ENCODE measurements around the gene ERC2.

ERC2 gene

GRCh38 chr3:56180433-56180832, 287.8 kb downstream of the ERC2 start:
- H3K27ac ChIP-seq (ENCODE audit: low read depth, low read length, severe bottlenecking): no peak overlapping the region
- no peaks in the 10 kb centered on the region for H3K4me1 ChIP-seq (ENCODE audit: control insufficient read depth, insufficient read depth, low read length, poor library complexity, severe bottlenecking)
- H3K9me3 ChIP-seq (ENCODE audit: control insufficient read depth, low read length): no peaks in the 10 kb centered on the region
- WGBS, 2 experiments (ENCODE audit: insufficient coverage in 2 of 2): 100% methylated on average over 1 of the region's 2 CpGs
- H3K36me3 ChIP-seq (ENCODE audit: control insufficient read depth, insufficient read depth, low read length): no peaks in the 10 kb centered on the region
- no peak overlapping the region for H3K4me3 ChIP-seq (ENCODE audit: extremely low read depth, insufficient read depth, low read length, poor library complexity, severe bottlenecking)

- WGBS, 2 experiments (ENCODE audit: insufficient coverage in 2 of 2): 94 to 100% methylated on average over 4 to 7 of the region's 7 CpGs
- Histone ChIP-seq H3K4me1 (ENCODE audit: control insufficient read depth, insufficient read depth, low read length, poor library complexity, severe bottlenecking) (no peaks in the 10 kb centered on the region), H3K9me3 (ENCODE audit: control insufficient read depth, low read length) (no peaks in the 10 kb centered on the region), H3K27ac (ENCODE audit: low read depth, low read length, severe bottlenecking) (no peak overlapping the region), H3K36me3 (ENCODE audit: control insufficient read depth, insufficient read depth, low read length) (no peaks in the 10 kb centered on the region), H3K4me3 (ENCODE audit: extremely low read depth, insufficient read depth, low read length, poor library complexity, severe bottlenecking) (no peak overlapping the region)
Observed at GRCh38 chr3:56173601-56174000, 294.7 kb downstream of the ERC2 start.

GRCh38 chr3:56164436-56164835, 303.8 kb downstream of the ERC2 start:
- Histone ChIP-seq H3K9me3 (ENCODE audit: control insufficient read depth, low read length) (peaks cover 13% of the 10 kb centered on the region), H3K27ac (ENCODE audit: low read depth, low read length, severe bottlenecking) (no peak overlapping the region), H3K4me1 (ENCODE audit: control insufficient read depth, insufficient read depth, low read length, poor library complexity, severe bottlenecking) (no peaks in the 10 kb centered on the region), H3K36me3 (ENCODE audit: control insufficient read depth, insufficient read depth, low read length) (no peaks in the 10 kb centered on the region), H3K4me3 (ENCODE audit: extremely low read depth, insufficient read depth, low read length, poor library complexity, severe bottlenecking) (no peak overlapping the region)
- 100% methylated on average over 2 of the region's 3 CpGs for WGBS, 2 experiments (ENCODE audit: insufficient coverage in 2 of 2)

- H3K9me3 ChIP-seq (ENCODE audit: control insufficient read depth, low read length): peaks cover 13% of the 10 kb centered on the region
- H3K4me1 ChIP-seq (ENCODE audit: control insufficient read depth, insufficient read depth, low read length, poor library complexity, severe bottlenecking): no peaks in the 10 kb centered on the region
- H3K36me3 ChIP-seq (ENCODE audit: control insufficient read depth, insufficient read depth, low read length): no peaks in the 10 kb centered on the region
- H3K27ac ChIP-seq (ENCODE audit: low read depth, low read length, severe bottlenecking): no peak overlapping the region
- 78 to 86% methylated on average over 2 to 3 of the region's 3 CpGs for WGBS, 2 experiments (ENCODE audit: insufficient coverage in 2 of 2)
- H3K4me3 ChIP-seq (ENCODE audit: extremely low read depth, insufficient read depth, low read length, poor library complexity, severe bottlenecking): no peak overlapping the region
Observed at GRCh38 chr3:56157693-56158362, 310.4 kb downstream of the ERC2 start.

GRCh38 chr3:56154297-56154696, 314.0 kb downstream of the ERC2 start:
- WGBS, 2 experiments (ENCODE audit: insufficient coverage in 2 of 2): no CpG with 5 or more reads among the region's 1 CpG
- H3K4me1 ChIP-seq (ENCODE audit: control insufficient read depth, insufficient read depth, low read length, poor library complexity, severe bottlenecking): no peaks in the 10 kb centered on the region
- no peak overlapping the region for H3K4me3 ChIP-seq (ENCODE audit: extremely low read depth, insufficient read depth, low read length, poor library complexity, severe bottlenecking)
- no peaks in the 10 kb centered on the region for H3K9me3 ChIP-seq (ENCODE audit: control insufficient read depth, low read length)
- no peaks in the 10 kb centered on the region for H3K36me3 ChIP-seq (ENCODE audit: control insufficient read depth, insufficient read depth, low read length)
- no peak overlapping the region for H3K27ac ChIP-seq (ENCODE audit: low read depth, low read length, severe bottlenecking)

- no peak overlapping the region for H3K27ac ChIP-seq (ENCODE audit: low read depth, low read length, severe bottlenecking)
- H3K4me1 ChIP-seq (ENCODE audit: control insufficient read depth, insufficient read depth, low read length, poor library complexity, severe bottlenecking): no peaks in the 10 kb centered on the region
- H3K4me3 ChIP-seq (ENCODE audit: extremely low read depth, insufficient read depth, low read length, poor library complexity, severe bottlenecking): no peak overlapping the region
- WGBS, 2 experiments (ENCODE audit: insufficient coverage in 2 of 2): no CpG with 5 or more reads among the region's 3 CpGs
- no peaks in the 10 kb centered on the region for H3K9me3 ChIP-seq (ENCODE audit: control insufficient read depth, low read length)
- H3K36me3 ChIP-seq (ENCODE audit: control insufficient read depth, insufficient read depth, low read length): no peaks in the 10 kb centered on the region
Observed at GRCh38 chr3:56147354-56147753, 320.9 kb downstream of the ERC2 start.

- Histone ChIP-seq H3K4me3 (ENCODE audit: extremely low read depth, insufficient read depth, low read length, poor library complexity, severe bottlenecking) (no peak overlapping the region), H3K4me1 (ENCODE audit: control insufficient read depth, insufficient read depth, low read length, poor library complexity, severe bottlenecking) (no peaks in the 10 kb centered on the region), H3K9me3 (ENCODE audit: control insufficient read depth, low read length) (no peaks in the 10 kb centered on the region), H3K27ac (ENCODE audit: low read depth, low read length, severe bottlenecking) (no peak overlapping the region), H3K36me3 (ENCODE audit: control insufficient read depth, insufficient read depth, low read length) (no peaks in the 10 kb centered on the region)
- 80 to 100% methylated on average over 1 of the region's 2 CpGs for WGBS, 2 experiments (ENCODE audit: insufficient coverage in 2 of 2)
Observed at GRCh38 chr3:56145410-56145809, 322.9 kb downstream of the ERC2 start.

GRCh38 chr3:56144805-56145204, 323.5 kb downstream of the ERC2 start:
- Histone ChIP-seq H3K9me3 (ENCODE audit: control insufficient read depth, low read length) (no peaks in the 10 kb centered on the region), H3K27ac (ENCODE audit: low read depth, low read length, severe bottlenecking) (no peak overlapping the region), H3K36me3 (ENCODE audit: control insufficient read depth, insufficient read depth, low read length) (no peaks in the 10 kb centered on the region), H3K4me1 (ENCODE audit: control insufficient read depth, insufficient read depth, low read length, poor library complexity, severe bottlenecking) (no peaks in the 10 kb centered on the region), H3K4me3 (ENCODE audit: extremely low read depth, insufficient read depth, low read length, poor library complexity, severe bottlenecking) (no peak overlapping the region)
- WGBS, 2 experiments (ENCODE audit: insufficient coverage in 2 of 2): 87 to 100% methylated on average over 2 to 4 of the region's 4 CpGs

GRCh38 chr3:56137415-56137814, 330.9 kb downstream of the ERC2 start:
- Histone ChIP-seq H3K9me3 (ENCODE audit: control insufficient read depth, low read length) (no peaks in the 10 kb centered on the region), H3K36me3 (ENCODE audit: control insufficient read depth, insufficient read depth, low read length) (no peaks in the 10 kb centered on the region), H3K27ac (ENCODE audit: low read depth, low read length, severe bottlenecking) (no peak overlapping the region), H3K4me1 (ENCODE audit: control insufficient read depth, insufficient read depth, low read length, poor library complexity, severe bottlenecking) (peaks cover 15% of the 10 kb centered on the region), H3K4me3 (ENCODE audit: extremely low read depth, insufficient read depth, low read length, poor library complexity, severe bottlenecking) (no peak overlapping the region)
- WGBS, 2 experiments (ENCODE audit: insufficient coverage in 2 of 2): 86% methylated on average over 1 of the region's 1 CpG; no CpG with 5 or more reads in 1 of the 2 experiments

- WGBS, 2 experiments (ENCODE audit: insufficient coverage in 2 of 2): no CpG with 5 or more reads among the region's 2 CpGs
- Histone ChIP-seq H3K9me3 (ENCODE audit: control insufficient read depth, low read length) (no peaks in the 10 kb centered on the region), H3K4me3 (ENCODE audit: extremely low read depth, insufficient read depth, low read length, poor library complexity, severe bottlenecking) (no peak overlapping the region), H3K27ac (ENCODE audit: low read depth, low read length, severe bottlenecking) (no peak overlapping the region), H3K36me3 (ENCODE audit: control insufficient read depth, insufficient read depth, low read length) (no peaks in the 10 kb centered on the region), H3K4me1 (ENCODE audit: control insufficient read depth, insufficient read depth, low read length, poor library complexity, severe bottlenecking) (peaks cover 17% of the 10 kb centered on the region)
Observed at GRCh38 chr3:56136514-56136913, 331.8 kb downstream of the ERC2 start.

- Histone ChIP-seq H3K4me1 (ENCODE audit: control insufficient read depth, insufficient read depth, low read length, poor library complexity, severe bottlenecking) (peaks cover 23% of the 10 kb centered on the region), H3K9me3 (ENCODE audit: control insufficient read depth, low read length) (no peaks in the 10 kb centered on the region), H3K4me3 (ENCODE audit: extremely low read depth, insufficient read depth, low read length, poor library complexity, severe bottlenecking) (no peak overlapping the region), H3K36me3 (ENCODE audit: control insufficient read depth, insufficient read depth, low read length) (no peaks in the 10 kb centered on the region), H3K27ac (ENCODE audit: low read depth, low read length, severe bottlenecking) (no peak overlapping the region)
- 78 to 88% methylated on average over 2 to 4 of the region's 4 CpGs for WGBS, 2 experiments (ENCODE audit: insufficient coverage in 2 of 2)
Observed at GRCh38 chr3:56135941-56136340, 332.3 kb downstream of the ERC2 start.
